GM19438 (cell line): ENCODE data around the gene KHDRBS2.

Experiments used
- ATAC-seq: cut with Tn5 transposase; IDR thresholded peaks from one replicate; pipeline ENCODE4 v1.9.1; 2021; ENCODE audit warnings: low read depth; ENCODE audit not compliant: unreplicated experiment

KHDRBS2 gene

GRCh38 chr6:62039605-62040004 is 246.4 kb downstream of the KHDRBS2 start:
- no peak for ATAC-seq

GRCh38 chr6:62037445-62037844 is 248.6 kb downstream of the KHDRBS2 start:
- no peak for ATAC-seq

DNA sequence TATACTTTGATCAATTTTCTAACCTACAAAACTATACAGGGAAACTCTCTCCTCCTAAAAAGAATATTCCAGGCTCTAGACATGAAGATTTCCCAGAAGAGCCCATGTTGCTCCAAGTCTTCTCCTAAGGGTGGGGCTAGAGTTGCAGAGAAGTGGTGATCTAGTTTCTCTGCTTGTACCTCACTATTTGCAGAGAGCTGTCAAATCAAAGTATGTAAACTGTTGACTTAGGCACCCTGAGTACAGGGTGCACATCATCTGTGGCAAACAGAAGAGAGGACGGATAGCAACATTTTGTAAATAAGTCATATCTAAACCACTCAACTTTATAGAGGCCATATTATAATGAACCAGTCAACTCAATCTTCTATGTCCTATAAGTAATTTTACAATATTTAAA is 250.1 kb downstream of the KHDRBS2 start:
- ATAC-seq, result no peak

- ATAC-seq, result no peak
These were observed 272.3 kb downstream of the KHDRBS2 start for GRCh38 chr6:62013719-62014118.

- no peak for ATAC-seq
These were observed 276.6 kb downstream of the KHDRBS2 start for GRCh38 chr6:62009445-62009844.

DNA sequence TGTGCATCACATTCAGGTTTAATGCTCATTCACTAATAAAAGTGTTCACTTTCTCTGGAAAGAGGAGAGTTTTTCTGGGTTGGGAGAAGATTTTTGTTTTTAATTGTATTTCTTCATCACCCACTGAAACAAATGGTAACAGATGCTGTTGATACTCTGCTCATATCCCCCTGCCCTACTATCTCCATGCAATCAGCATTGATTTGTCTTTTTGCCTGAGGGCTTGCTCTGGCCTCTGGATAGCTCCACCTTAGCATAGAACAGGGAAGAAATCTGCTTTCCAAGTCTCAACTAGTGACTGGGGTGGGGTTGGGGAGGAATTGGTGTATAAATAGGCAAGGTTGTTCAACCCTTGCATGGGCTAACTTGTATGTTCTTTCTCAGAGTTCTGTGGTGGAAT is 296.4 kb downstream of the KHDRBS2 start:
- no peak for ATAC-seq

- no peak for ATAC-seq
These were observed 305.4 kb downstream of the KHDRBS2 start for GRCh38 chr6:61980622-61981021.

- no peak for ATAC-seq
These were observed 308.1 kb downstream of the KHDRBS2 start for GRCh38 chr6:61977947-61978346.

- ATAC-seq, result no peak
These were observed 308.9 kb downstream of the KHDRBS2 start for GRCh38 chr6:61977099-61977498.

DNA sequence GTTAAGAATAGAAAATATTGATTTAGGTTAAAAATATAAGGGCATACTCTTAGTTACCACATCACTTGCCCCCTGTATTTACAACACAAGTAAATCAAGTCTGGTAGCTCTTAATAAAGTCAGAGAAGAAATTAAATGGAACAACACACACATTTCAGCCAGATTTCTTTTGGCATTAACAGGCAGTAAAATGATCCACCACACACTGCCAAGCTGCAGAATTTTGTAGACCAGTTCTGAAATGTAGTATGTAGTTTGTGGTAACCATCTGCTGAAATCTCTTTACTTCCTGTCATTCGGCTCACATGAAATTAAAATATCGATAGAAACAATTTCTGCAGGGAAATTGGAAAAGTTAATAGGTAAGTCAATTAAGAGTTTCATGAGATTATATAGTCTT is 326.8 kb downstream of the KHDRBS2 start:
- ATAC-seq, result no peak

DNA sequence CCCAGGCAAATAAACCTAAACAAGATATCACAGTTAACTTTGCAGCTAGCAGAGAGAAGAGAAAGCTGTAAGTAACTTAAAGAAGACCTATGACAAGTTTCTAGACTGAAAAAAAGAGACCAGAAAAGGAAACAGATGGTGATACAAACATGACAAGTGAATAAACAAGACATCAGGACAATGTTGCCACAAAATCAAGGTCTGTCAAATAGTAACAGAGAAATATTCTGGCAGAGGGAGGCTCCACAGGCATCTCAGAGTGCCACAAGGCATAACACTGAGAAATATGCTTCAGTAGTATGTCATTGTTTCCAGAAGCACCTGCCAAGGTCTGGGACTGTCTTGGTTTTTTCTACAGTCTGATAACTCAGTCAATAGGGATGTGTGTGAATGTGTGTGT is 332.2 kb downstream of the KHDRBS2 start:
- ATAC-seq, result no peak

GRCh38 chr6:61951586-61951985 is 334.4 kb downstream of the KHDRBS2 start:
- no peak for ATAC-seq

GRCh38 chr6:61950811-61951210 is 335.2 kb downstream of the KHDRBS2 start:
- no peak for ATAC-seq

DNA sequence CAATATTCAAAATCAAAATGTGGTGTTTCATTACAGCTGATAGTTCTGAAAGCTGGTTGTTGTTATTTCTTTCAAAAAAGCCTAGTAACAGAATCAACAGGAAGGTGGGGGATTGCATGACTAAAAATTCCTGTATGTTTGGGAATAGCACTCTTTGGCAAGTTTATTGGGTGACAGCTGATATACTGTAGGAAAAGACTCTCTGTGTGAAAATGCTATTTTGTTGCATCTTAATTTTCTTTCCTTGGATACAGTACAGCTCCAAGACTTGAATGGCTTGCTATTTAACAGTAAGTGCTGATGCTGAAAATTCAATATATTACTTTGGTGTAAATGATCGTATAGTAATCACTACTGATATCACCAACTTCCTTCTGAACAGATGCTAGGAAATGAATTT is 336.1 kb downstream of the KHDRBS2 start:
- no peak for ATAC-seq

DNA sequence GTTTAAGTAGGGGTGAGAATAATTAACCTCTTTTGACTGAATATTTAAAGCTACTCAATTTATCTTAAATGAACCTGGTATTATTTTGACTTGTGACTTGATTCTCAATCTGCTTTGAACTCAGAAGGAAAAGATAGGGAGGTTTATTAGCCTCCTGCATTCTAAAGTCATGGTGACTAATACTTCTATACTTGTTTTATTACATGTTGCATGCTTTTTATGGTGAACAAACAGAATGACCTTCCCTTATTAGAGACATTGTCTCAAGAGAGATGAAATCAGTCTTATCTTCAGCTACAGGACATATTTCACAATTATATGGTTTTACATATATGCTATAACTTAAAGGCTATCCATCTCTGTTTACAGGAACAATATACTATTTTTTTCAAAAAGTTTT is 336.9 kb downstream of the KHDRBS2 start:
- no peak for ATAC-seq

GRCh38 chr6:61947311-61947947 is 338.6 kb downstream of the KHDRBS2 start:
- no peak for ATAC-seq

DNA sequence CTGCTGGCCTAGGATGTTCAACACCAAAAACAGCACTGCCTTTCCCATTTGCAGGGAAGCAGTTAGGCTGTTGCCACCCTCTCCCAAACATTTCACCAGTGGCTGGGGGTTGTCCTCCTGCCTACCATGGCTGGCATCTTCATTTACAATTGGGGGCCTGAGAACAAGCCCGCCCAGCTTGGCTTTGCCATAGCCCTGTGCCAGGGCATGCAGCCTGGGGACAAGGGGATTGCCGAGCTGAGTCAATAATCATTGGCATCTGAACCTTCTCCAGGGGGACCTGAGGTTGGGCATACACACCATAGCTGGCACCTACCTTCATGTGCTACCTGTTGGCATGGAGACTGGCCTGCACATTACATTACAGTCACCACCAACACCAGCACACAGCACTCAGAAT is 345.1 kb downstream of the KHDRBS2 start:
- no peak for ATAC-seq

DNA sequence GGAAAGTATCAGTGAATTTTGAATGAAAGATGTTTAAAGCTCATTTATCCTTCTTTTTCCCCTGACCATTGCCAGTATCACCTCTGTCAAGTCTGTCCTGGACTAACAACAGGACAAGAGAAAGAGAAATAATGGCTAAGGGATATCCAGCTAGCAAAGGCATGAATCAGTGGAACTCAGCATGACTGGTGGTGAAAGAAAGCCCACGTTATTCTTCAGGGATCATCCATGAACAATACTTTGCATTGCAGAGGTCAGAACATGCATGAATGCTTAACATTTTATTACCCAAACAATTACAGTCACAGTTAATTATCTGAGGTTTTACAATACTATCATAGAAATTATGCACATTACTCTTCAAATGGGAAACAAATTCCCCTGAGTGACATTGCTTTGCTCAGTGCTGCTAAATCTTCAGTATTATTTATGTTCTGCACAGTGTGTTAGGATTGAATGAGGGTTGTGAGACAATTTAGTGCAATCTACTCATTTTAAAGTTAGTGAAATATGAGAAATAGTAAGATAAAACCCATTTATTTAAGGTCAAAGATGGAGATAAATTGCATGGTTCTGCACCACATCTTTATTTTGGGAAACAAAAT is 350.7 kb downstream of the KHDRBS2 start:
- ATAC-seq, result no peak

- ATAC-seq, result no peak
These were observed 376.5 kb downstream of the KHDRBS2 start for GRCh38 chr6:61909486-61909885.

DNA sequence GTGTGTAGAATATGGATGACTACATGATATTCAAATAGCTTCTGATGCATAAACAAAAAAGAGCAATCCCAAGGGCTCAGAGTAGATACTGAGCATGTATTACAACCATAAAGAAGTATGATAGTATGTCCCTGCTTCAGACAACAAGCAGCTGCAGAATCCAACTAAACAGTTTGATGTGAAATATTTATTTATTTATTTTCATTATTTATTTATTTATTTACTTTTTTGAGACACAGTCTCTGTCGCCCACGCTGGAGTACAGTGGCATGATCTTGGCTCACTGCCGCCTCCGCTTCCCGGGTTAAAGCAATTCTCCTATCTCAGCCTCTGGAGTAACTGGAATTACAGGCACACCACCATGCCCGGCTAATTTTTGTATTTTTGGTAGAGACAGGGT is 384.3 kb downstream of the KHDRBS2 start:
- ATAC-seq, result no peak

DNA sequence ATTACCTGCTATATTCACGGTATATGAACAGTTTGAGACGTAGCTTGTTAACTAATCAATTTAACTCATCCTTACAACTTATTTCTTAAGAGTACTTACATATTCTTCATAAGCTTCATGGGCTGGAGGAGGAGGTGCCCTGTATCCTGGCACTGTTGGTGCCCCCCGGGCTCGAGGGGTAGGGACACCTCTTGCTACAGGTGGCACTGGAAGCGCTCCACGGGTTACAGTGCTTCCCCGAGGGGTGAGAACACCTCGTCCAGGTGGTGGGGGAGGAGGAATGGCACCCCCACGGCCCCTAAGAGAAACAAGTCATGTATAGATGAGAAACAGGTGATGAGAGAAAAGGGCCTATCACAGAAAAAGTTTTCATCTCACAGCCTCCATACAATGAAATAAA is 391.5 kb downstream of the KHDRBS2 start:
- no peak for ATAC-seq

- ATAC-seq, result no peak
These were observed 398.6 kb downstream of the KHDRBS2 start for GRCh38 chr6:61887423-61887822.
